Heart left ventricle (tissue), 13 donors: ENCODE results near the gene HMG20A.

Source experiments
- POLR2A ChIP-seq, 2 donors: fragments of 450-650 bp; IDR thresholded peaks; one replicate each; pipeline ENCODE4 v1.6.1; 2017; ENCODE audit warnings: antibody characterized with exemption in 2 of 2, mild to moderate bottlenecking in 2 of 2, moderate library complexity in 2 of 2
- TF ChIP-seq, protein P1 (sequence below), 12 donors: fragments of 200-600 bp; sonication (generic) in 4 of 12; IDR thresholded peaks; one replicate each; pipeline versions ENCODE4 v1.5.0 to v1.8.0; 2018 to 2022; ENCODE audit warnings: antibody characterized with exemption in 12 of 12, mild to moderate bottlenecking in 5 of 12
- donor health status: ischemic (EF 13 %, LVEDD 7.1; RV severe dilation, severe dysfunction).
- donor health status: DM: no; HTN: yes; CAD: no.
- donor health status: DM: no; HTN: no; CAD: no.
- donor health status: ischemic (EF 25% LVEDD 6.9; RV normal size, moderate dysfunction).
- donor health status: ischemic (EF 25% LVEDD 5.7; RV mildly dilated, moderate dysfunction).
- donor health status: ischemic (EF 35%, LVEDD 5.7; RV mildly dilated, moderate dysfunction).
- donor health status: nonischemic (EF 11% LVEDD 7.7; RV severe dilation, severe dysfunction).
- donor health status: DM: yes; HTN: yes; CAD: no.
- donor health status: PGD.
- donor health status: ischemic (EF 29% LVEDD 5.4; RV normal size, mild dysfunction).
- donor health status: nonischemic (EF 23%, LVEDD 6.1; RV moderate dilation, normal function).

DNA sequence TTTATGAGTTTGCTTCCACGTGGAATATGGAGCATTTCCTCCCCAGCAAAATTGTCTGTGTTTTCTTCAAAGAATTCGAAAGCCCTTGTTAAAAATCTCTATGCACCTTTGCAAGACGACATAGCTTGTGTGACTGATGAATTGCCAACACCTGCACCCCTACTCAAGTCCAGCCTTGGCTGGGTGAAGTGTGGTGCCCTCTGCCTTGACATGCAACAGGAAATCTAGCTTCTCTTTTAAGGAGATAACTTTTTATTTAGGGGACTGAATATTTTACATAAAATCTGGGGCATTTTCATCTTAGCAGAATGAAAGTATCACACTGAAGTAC, 647 bp downstream of the HMG20A start:
- TF ChIP-seq, protein P1, sequence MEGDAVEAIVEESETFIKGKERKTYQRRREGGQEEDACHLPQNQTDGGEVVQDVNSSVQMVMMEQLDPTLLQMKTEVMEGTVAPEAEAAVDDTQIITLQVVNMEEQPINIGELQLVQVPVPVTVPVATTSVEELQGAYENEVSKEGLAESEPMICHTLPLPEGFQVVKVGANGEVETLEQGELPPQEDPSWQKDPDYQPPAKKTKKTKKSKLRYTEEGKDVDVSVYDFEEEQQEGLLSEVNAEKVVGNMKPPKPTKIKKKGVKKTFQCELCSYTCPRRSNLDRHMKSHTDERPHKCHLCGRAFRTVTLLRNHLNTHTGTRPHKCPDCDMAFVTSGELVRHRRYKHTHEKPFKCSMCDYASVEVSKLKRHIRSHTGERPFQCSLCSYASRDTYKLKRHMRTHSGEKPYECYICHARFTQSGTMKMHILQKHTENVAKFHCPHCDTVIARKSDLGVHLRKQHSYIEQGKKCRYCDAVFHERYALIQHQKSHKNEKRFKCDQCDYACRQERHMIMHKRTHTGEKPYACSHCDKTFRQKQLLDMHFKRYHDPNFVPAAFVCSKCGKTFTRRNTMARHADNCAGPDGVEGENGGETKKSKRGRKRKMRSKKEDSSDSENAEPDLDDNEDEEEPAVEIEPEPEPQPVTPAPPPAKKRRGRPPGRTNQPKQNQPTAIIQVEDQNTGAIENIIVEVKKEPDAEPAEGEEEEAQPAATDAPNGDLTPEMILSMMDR (IDR thresholded peaks at IDR 0.05), result no peak
- no peak for TF ChIP-seq POLR2A (IDR thresholded peaks at IDR 0.05)
